Epidermal melanocyte (primary cell): ENCODE measurements around the gene IRAK3.
A peak's percentile ranks its signal among the peaks of the same experiment; 100 is the strongest.

Experiments
- DNase-seq: peaks from one replicate; pipeline ENCODE4 v3.0.0; 2011; ENCODE audit warnings: low spot score; ENCODE audit not compliant: insufficient read length

The IRAK3 gene, protein sequence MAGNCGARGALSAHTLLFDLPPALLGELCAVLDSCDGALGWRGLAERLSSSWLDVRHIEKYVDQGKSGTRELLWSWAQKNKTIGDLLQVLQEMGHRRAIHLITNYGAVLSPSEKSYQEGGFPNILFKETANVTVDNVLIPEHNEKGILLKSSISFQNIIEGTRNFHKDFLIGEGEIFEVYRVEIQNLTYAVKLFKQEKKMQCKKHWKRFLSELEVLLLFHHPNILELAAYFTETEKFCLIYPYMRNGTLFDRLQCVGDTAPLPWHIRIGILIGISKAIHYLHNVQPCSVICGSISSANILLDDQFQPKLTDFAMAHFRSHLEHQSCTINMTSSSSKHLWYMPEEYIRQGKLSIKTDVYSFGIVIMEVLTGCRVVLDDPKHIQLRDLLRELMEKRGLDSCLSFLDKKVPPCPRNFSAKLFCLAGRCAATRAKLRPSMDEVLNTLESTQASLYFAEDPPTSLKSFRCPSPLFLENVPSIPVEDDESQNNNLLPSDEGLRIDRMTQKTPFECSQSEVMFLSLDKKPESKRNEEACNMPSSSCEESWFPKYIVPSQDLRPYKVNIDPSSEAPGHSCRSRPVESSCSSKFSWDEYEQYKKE

DNA sequence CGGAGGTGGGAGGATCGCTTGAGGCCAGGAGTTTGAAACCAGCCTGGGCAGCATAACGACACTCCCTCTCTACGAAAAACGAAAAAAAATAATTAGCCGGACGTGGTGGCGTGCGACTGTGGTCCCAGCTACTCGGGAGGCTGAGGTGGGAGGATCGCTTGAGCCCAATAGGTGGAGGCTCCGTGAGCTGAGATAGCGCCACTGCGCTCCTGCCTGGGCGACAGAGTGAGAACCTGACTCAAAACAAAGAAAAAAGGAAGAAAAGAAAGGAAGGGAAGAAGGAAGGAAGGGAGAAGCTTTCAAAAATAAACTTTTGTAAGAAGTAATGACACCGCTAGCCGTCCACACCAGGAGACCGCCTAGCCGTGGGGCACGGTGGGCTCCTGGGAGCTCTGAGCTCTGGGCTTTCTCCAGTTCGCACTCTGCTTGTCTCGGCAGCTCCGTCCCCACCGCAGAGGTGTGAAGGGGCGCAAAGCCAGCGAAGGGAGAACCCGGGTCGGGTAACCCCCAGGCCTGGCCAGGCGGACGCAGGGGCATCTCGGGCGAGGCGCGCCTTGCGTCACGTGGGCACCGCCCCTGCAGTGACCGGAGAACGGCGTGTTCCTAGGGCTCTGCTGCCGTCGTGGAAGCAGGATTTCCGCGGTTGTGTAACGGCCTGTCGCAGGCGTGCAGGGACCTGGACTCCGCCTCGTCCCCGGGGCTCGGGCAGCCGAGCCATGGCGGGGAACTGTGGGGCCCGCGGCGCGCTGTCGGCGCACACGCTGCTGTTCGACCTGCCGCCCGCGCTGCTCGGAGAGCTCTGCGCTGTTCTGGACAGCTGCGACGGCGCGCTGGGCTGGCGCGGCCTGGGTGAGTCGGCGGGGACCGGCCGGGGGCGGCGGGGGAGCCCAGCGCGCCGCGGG is at the start of gene IRAK3:
TSS of gene IRAK3 (plus strand) at position 631 of the 902 bp plus-strand sequence. CDS start at position 717, 86 bp downstream.
- DNase-seq: peak; percentile 53

DNA sequence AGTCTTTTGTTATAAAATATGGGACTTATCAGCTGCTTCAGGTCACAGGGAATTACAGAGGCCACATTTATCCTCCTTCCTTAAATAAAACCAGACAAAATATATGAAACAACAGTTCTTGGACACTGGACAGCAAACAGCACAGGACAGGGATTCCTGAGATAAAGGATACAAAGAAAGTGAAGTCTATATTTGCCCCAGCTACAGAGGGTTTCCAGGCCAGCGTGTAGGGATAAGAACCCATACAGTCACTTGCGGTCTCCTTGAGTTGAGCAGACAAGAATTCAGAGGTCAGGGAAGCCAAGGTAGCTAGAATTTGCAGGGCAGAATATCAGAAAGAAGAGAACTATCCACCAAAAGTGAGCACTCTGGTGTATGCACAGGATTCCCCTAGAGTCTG is 49.7 kb upstream of the IRAK3 start:
- DNase-seq: no peak

DNA sequence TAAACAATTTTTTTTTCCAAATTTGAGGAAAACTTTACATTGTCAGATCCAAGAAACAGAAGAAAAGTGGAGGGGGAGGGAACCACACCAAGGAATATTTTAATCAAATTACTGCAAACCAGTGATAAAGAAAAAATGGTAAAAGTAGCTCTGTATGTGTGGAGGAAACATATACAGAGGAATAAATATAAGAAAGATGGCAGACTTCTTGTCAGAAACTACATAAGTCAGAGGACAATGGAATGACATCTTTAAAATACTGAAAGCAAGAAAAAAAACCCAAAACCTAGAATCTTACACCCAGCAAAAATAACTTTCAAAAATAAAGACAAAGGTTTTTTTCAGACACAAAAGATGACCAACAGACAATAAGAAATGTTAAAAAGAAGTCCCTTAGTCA is 48.3 kb upstream of the IRAK3 start:
- no peak for DNase-seq

DNA sequence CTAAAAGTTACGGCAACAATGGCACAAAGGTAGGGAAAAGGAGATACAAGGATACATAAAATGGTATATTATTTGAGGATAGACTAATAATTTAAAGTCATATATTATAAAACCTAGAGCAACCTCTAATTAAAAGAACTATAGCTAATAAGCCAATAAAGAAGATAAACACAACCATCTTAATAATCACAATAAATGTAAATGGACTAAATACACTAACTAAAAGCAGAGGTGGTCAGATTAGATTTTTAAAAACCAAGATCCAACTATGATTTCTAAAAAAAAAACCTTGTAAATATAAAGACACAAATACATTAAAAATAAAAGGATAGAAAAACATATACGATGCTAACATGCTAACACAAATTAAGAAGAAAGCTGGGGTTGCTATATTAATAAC is 47.7 kb upstream of the IRAK3 start:
- DNase-seq: no peak

DNA sequence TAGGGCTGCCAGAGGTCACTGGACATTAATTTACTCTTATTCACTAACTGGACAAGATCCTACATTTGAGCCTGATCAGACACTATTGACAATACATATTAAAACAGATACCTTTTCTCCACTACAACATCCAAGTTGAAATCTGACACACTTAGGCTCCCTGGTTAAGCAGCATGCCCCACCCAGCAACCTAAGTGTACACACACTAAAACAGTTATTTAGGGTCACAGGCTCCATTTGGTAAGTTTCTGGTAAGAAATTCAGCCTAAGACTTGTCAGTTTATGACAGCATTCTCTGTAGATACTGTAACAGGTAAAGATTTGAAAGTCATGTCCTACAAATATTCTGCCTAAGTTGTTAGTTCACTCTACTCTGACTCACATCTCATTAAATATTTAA is 46.2 kb upstream of the IRAK3 start:
- DNase-seq: no peak

DNA sequence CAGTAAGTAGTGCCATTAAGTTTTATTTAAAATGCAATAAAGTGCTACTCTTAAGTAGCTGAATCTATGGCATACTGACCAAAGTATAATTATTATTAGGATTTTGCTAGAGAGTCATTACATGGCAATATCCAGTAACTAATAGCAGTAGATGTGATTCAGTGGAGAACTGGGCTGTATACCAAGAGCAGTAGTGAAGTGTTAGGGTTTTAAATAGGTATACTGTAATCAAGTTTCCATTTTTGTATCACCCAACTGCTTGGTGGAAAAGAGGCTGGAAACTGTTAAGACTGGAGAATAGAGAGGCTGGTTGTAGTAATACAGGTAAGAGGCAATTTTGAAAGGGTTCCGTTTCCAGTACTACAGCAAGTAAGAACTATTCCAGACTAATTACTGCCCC is 45.1 kb upstream of the IRAK3 start:
- no peak for DNase-seq

DNA sequence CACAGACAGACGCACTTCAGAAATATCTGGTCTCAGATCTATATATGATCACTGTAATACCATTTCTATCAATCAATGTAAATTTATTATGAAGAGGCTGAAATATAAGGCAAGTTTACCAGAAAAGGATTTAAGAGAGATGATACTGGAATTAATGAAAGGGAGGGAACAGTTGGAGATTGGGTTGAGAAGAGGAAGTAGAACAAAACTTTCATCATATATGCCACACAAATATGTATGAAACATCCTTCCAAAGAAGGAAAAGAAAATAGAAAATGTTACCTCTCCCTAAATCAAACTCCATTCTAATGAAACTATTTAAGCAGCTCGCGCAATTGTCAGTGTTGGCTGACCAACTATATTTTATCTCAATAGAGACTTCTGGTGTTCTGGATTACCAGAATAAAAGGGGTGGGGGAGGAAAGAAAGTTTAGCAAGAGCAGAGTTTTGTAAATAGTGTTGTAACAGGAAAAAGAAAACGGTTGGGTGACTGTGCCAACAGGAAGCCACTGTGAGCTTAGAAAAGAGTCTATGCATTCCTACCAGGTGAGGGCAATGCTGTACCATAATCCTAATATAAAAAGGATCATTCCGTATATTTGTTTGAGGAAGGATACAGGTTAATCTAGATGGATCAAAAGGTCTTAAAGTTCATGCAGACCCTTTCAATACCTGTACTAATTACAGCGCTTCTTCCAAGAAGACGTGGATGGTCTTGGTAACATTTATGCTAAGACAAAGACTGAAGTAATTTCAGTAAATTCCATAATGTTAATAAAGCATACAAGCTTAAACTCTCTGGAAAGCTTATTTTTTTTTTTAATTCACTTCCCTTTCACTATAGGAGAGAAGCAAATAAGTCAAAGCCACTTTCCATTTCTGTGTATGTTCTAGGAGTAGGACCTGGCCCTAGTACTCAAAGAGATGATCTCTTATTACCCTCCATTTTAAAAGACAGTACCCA is 43.9 kb upstream of the IRAK3 start:
- no peak for DNase-seq

DNA sequence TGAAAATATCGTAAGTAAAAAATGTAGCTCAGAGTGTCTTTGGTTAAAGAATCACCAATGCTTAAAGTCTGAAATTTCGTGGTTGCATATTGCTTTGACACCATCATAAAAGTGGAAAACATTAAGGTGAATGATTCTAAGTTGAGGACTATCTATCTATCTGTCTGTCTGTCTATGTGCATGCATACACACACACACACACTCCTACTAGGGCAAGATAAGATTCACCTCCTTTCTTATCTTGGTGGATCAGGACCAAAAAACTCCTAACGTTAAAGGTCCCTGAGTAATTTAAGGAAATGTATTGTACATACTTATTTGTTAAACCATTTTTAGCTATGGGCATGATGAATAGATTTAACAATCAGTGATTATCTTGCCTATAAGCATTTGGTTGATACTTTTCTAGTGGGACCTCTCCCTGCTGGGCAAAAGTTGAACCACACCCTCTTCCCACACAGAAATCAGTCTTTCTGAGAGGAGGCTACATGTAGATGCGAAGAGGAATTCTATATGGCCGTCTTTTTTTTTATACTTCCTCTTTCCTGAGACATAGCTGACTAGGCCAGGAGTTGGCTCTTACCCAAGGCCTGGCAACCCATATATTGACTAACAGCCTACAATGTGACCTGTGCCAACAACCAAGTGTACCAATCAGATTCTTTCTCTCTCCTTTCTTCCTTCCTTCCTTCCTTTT is 39.2 kb upstream of the IRAK3 start:
- DNase-seq: no peak

DNA sequence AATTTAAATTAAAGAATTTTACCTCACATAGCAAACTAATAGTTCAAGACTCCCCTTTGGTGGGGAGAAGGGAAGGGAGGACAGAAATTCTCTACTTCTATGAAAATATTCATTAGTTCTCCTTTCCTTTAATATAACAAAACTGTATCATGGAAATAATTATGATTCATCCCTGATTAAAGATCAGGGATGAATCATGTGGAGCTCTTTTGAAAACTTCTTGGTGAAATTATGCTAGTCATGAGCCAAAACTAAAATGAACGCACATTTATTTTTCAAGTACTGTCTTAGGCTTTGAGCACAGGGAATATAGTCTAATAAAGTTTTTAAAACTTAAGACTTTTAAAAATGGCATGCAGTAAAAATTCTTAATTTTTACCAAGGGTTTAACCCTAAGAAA is 36.3 kb upstream of the IRAK3 start:
- DNase-seq: no peak

DNA sequence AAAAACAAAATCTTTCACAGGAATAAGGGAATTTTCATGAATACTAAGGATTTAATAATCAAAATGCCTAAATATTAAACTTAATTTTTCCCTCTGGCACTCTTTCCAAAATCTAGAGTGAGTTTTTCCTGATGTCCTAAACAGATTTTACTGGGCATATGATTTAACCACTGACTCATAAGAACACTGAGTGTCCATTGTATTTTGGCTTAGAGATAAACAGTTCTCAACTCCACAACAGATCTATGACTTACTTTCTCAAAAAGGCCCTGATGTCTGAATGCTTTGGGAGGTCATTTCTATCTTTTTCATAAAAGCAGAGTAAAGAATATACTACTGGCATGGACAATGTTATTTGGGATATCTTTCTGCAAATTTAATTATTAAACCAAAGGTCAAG is 34.2 kb upstream of the IRAK3 start:
- no peak for DNase-seq

DNA sequence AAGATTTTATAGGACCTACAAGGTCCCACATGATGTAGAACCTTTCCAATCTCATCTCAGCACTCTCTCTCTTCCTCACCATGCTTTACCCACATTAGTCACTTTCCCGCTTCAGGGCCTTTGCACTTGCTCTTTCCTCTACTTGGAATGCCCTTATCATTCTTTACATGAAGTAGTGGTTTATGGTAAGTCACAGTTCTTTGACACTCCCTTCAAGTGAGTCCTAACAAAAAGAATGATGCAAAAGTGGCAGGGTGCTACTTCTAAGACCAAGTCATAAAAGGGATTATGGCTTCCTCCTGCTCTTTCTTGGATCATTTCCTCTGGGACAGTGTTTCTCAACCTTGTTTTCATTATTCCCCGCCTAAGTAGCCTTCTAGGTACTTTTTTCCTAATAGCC is 32.4 kb upstream of the IRAK3 start:
- DNase-seq: no peak

DNA sequence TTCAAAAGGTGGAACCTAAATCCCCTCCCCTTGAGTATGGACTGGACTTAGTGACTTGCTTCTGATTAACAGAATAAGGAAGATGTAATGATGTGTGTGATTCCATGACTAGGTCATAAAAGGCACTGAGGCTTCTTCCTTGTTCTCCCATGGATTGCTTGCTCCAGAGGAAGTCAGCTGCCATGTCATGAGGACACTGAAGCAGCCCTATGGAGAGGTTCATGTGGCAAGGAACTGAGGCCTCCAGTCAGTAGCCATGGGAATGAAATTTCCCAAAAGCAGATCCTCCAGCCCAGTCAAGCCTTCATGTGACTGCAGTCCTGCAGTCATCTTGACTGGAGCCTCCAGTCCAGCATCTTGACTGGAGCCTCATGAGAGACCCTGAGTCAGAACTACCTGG is 29.9 kb upstream of the IRAK3 start:
- no peak for DNase-seq

DNA sequence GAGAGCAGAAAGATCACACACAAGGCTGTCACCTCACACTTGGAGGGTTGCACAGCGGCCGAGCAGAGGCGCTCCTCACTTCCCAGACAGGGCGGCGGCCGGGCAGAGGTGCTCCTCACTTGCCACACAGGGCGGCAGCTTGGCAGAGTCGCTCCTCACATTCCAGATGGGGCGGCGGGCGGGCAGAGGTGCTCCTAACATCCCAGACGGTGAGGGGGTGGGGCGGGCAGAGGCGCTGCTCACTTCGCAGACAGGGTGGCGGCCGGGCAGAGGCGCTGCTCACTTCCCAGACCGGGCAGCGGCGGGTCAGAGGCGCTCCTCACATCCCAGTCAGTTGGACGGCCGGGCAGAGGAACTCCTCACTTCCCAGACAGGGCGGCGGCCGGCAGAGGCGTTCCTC is 28.3 kb upstream of the IRAK3 start:
- DNase-seq: no peak

DNA sequence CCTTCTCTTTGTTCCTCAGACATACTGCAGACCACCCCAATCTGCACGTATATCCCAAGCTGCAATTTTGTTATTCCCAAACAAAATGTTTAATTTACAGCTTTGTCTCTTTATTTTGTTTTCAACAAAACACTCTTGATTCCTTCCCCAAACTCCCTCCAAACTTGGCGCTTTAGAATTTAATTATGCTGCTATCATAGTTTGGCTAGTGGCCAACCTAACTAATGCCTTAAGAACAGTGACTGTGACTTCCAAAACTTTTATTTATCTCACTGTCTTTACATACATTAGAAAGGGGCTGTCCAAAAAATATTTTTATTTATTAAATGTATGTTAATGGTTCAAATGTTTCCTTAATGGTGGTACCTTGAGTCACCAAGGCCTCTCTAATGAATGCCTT is 26.3 kb upstream of the IRAK3 start:
- DNase-seq: no peak

DNA sequence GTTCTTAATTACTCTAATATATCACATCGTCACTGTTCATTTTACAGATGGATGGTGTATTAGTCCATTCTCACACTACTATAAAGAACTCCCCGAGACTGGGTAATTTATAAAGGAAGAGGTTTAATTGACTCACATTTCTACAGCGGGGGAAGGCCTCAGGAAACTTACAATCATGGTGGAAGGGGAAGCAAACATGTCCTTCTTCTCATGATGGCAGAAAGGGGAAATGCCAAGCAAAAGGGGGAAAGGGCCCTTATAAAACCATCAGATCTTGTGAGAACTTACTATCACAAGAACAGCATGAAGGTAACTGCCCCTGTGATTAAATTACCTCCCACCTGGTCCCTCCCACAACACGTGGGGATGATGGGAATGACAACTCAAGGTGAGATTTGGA is 25.7 kb upstream of the IRAK3 start:
- no peak for DNase-seq

DNA sequence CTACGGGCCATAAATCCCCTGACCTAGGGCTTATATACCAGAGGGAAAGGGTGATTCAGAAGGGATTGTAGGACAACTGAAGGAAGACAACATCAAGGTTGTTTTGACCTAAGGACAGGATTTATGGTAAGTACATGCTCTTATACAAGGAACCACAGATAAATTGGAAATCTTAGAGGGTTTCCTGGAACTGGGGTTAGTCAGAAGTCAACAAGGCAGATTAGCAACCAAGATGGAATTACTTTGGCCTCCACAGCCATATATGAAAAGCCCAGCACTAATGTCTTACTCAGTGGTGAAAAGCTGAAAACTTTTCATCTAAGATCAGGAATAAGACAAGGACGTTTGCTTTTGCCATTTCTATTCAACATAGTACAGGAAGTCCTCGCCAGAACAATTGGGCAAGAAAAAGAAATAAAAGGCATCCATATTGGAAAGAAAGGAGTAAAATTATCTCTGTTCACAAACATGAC is 24.6 kb upstream of the IRAK3 start:
- DNase-seq: no peak

DNA sequence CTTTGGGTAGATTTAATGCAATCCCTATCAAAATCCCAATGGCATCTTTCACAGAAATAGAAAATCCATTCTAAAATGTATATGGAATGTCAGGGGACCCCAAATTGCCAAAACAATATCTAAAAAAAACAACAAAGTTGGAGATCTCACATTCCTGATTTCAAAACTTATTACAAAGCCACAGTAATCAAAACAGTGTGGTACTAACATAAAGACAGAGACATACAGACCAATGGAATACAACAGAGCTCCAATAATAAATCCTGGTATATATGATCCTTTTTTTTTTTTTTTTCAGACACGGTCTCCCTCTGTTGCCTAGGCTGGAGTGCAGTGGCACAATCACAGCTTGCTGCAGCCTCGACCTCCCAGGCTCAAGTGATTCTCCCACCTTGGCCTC is 23.9 kb upstream of the IRAK3 start:
- no peak for DNase-seq

DNA sequence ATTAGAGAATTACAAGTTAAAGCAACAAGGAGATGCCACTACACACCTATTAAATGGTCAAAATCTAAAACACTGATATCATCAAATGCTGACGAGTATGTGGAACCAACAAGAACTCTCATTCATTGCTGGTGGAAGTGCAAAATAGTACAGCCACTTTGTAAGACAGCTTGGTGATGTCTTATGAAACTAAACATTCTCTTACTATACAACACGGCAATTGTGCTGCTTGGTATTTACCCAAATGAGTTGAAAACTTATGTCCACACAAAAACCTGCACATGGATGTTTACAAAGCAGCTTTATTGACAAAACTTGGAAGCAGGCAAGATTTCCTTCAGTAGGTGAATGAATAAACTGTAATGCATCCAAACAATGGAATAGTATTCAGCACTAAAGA is 22.5 kb upstream of the IRAK3 start:
- no peak for DNase-seq

DNA sequence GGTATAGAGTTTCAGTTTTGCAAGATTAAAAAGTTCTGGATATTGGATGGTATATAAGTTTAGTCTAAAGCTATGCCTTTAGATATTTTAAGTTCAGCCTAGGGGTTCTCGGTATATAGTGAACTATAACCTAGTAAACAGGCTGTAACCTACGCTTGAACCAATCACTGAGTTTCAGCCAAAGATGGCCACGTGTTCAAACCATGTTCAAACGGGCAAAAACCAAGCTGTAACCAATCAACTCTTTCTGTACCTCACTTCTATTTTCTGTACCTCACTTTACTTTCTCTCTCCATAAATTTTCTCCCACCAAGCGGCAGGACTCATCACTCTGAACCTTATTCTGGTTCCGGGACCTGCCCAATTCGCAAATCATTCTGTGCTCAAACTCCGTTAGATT is 20.6 kb upstream of the IRAK3 start:
- no peak for DNase-seq
